HG02798 (cell line): ENCODE measurements around the gene SAAL1.

ENCODE experiments used
- ATAC-seq: cut with Tn5 transposase; IDR thresholded peaks from one replicate; pipeline ENCODE4 v1.9.1; 2021; ENCODE audit warnings: mild to moderate bottlenecking; ENCODE audit not compliant: unreplicated experiment, poor library complexity

The SAAL1 gene

DNA sequence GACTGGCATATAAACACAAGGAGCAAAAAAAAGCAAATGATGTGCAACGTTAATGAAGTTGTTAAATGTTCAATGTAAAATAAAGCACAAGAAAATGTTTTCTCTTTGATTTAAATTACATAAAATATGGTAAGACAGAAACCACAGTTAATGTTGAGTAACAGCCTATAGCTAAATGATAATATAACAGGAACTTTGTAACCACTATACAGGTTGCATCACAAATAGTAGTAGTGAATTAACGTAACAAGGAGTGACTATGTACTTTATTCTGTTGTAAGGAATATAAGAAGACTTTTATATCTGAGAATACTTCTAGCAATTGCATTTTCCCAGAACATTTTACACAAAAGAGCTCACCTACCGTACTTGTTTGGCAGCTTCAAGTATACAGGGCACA is 16.9 kb downstream of the SAAL1 start:
- no peak for ATAC-seq

DNA sequence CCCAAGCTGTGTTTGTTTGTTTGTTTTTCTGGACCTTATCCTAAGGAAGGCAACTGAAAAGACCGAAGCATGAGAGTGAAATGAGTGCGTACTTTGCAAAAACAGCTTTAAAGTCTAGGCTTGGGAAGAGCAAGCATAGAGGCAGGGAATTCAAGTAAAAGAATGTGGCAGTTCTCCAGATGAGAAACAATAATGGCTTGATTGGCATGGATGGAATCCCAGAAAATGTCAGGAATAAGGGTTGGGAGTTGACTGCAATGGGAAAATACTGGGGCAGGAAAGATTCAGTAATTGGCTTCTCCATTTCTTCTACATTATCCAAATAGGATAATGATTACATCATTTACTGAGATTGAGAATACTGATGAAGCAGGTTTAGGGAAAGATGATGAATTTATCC is 17.5 kb downstream of the SAAL1 start:
- ATAC-seq, result no peak

DNA sequence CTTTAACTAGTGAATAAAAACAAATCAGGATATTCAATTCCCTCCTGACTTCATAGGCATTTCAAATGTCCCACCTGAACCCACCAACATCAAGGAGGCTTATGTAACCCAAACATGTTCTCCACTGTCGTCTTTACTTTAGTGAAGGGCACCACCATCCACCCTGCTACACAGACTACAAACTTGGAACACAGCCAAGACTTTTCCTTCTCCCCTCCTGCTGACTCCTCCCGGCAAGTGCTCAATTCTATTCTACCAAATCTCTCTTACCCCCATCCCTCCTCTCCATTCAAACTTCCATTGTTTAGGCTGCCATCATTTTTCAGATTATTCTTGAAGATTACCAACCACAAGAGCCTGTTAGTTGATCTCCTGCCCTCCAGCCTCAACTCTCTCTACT is 24.3 kb downstream of the SAAL1 start:
- no peak for ATAC-seq

DNA sequence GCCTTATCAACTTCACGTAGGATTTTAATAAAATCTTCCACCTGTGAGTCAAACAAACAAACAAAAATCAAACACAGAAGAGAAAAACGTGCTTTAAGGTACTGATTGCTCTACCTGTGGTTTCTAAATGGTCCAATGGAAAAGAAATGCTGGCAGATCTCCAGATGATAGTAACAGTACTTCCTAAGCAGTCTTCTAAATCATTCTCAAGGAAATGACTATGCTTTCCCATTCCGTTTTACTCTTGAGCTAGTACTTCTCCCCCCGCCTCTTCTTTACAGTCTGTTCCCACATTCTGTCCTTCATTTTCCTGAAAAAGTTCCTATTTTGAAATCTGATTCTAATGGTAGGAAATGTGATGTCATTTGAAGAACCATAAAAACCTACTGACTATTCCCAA is 25.4 kb downstream of the SAAL1 start:
- no peak for ATAC-seq

GRCh38 chr11:18078909-18079308 is 27.0 kb downstream of the SAAL1 start:
- ATAC-seq, result no peak

DNA sequence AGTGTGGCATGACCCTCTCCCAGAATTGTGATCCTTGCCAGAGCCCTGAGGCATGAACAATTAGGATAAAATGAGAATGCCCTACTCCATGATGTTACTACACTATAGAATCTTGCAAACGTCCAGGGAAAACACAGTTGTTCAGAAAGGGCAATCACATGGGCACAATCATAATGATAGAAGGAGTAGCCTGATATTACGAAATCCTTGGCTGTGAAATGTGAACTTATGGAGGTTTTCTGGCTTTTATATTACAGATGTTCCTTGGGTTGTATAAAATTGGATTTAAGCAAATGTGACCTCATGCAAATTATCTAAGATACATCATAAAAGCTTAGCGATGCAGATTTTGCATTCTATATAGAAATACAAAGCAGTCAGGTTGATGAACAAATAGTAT is 30.4 kb downstream of the SAAL1 start:
- ATAC-seq, result no peak

DNA sequence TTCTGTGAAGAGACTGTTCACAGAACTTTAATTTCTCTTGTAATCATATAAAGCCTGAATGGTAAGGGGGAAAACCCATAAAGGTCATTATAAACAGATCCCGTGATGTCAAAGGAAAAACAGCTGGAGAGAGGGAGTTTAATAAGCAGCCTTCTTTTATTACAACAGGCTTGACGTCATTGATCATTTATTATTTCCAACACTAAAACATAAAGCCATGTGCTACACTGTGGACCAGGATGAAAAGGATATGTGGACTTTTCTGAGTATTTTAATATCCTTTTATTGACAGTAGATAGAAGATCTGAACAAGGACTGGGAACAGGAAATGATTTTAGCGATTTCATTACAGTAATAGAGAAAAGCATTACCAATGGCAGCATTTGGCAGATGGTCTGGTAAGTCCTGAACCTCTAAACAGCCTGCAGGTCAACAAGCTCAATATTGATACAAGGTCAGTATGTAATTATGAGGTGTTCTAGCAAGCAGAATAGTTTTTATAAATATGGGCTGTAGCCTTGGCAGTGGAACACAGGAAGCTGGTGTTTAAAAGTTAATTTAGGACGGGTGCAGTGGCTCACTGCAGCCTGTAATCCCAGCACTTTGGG is 34.7 kb downstream of the SAAL1 start:
- ATAC-seq, result no peak

- ATAC-seq, result no peak
These were observed 38.5 kb downstream of the SAAL1 start for GRCh38 chr11:18067372-18067771.

DNA sequence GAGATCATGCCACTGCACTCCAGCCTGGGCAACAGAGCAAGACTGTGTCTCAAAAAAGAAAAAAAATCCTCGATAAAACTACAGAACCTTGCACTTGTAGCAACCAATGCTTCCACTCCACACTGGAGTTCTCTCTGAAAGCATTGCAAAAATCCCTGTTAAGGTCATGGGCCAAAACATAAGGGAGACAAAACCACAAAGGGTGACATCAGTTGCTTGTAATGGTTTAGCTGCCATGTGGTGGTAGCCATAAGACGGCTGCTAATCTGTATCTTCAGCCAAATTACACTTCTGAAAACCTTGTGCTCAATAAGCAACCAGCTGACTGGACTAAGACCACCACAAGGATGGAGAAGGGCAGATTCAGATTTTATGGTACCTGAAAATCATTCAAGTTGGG is 39.3 kb downstream of the SAAL1 start:
- no peak for ATAC-seq

DNA sequence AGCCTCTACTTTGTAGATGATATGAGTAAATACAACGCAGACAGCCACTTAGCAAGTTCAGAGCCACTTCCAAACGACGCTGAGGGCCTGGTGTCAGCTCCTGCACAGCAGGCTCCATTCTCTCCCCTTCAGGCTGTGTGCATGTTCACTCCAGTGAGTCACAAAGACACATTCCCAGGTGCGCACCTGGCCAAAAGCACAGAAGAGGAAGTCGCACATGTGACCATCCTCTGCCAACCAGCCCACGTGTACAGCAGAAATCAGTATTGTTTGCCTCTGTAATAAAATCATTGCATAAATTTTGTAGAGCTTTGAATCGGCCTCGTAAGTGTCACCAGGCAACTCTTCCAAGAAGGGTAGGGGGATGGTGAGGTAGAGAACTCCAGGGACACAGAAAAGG is 40.3 kb downstream of the SAAL1 start:
- no peak for ATAC-seq

DNA sequence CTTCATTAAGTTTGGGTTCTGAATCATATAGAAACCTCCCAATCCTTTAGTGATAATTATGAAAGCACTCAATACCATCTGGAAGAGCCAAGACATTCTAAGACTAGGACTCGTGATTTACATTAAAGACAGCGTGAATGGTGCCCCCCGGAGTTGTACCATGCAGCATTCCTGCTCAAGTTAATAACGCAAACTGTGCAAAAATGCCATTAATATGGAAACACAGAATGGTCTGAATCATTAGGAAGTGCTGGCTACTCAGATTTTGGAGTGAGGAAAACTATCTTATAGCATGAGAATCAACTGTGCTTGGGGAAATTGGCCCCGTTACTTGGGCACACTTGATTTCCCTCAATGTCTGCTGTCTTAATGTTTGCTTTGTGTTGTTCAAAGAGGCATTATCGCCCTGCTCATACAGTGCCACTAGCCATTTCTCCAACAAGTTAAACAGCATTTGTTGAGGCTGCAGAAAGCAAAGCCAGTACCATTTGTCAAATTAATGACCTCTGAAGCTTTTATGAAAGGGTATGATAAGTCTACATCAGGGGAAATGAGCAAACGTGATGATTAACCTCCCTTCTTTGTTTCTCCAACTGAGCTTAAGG is 41.3 kb downstream of the SAAL1 start:
- ATAC-seq, result no peak

GRCh38 chr11:18063862-18064434 is 41.9 kb downstream of the SAAL1 start:
- ATAC-seq, result no peak

DNA sequence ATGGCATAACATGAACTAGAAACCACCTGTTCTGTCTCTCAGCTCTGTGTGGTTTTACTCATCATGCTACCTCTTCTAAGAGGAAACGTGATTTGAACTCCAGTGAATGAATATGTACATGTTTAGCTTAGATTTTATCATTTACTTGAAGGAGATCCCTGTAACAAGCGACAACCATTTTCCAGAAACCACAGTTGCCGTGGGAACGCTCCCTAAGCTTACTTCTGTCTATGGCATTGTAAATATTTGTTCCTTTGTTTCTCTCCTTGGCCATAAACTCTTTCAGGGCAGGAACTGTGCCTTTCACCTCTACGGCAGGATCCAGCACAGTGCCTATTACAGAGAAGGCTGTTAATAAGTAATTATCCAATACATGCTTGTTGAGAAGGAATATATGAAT is 42.8 kb downstream of the SAAL1 start:
- ATAC-seq, result no peak

- no peak for ATAC-seq
These were observed 44.5 kb downstream of the SAAL1 start for GRCh38 chr11:18061351-18061750.

DNA sequence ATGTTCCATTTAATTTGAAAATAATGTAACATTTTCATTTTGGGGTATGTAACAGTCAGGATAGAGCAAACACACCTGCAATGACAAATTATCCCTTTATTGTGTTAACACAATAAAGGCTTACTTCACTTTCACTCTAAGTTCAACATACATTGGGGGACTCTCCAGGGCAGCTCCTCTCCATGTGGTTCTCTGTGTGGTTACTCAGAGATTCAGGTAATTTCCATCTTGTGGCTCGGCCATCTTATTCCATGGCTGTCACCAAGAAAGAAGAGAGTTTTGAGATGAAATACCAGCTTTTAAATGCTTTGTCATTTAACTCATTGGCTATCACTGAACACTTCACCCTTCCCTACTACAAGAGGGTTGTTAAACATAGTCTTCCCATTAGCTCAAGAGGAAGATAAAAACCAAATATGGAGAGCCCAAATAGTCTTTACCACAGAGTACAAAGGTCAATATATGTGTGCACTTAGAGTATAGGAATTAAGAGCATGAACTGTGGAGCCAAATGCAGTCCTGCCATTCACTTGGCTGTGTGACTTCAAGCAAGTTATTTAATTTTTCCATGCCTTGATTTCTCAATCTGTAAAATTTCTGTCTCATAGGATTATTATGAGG is 49.2 kb downstream of the SAAL1 start:
- no peak for ATAC-seq

GRCh38 chr11:18054511-18055103 is 51.3 kb downstream of the SAAL1 start:
- no peak for ATAC-seq

- ATAC-seq, result no peak
These were observed 55.0 kb downstream of the SAAL1 start for GRCh38 chr11:18050848-18051247.

DNA sequence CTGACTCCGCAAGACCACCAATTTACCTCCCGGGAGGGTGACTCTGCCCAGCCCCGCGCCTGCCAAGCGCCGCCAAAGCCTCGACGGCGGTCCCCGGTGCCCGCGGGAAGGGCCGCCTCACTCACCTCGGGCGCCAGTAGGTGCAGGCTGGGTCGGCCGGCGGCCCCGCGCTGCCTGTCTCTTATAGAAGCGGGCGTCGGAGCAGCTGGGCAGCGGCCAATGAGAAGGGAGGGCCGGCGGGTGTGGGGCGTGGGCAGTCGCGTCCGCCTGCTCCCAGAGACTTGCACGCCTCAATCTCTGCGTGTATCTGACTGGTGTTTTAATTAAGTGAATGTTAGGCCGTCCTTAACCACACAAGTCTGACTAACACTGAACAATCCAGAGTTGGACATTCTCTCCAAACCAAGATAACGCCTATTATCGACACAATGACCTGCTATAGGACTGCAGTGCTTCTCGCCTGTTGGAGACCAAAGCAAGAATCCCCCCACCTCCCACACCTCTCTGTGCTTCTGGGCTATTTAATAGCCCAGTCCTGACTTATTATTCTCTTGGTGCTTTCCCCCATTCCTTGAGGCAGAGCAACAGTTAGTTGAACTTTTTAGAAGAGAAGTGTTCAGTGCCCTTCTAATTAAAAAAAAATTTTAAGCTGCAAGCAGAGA is 59.6 kb downstream of the SAAL1 start, which contains the start of gene TPH1:
Gene TPH1 (minus strand): TSS at position 154 of the 662 bp plus-strand sequence. CDS start 5,507 bp downstream, outside the sequence.
- ATAC-seq, result no peak

GRCh38 chr11:18036456-18036855 is 69.4 kb downstream of the SAAL1 start:
- ATAC-seq, result no peak
